ENCODE results near the gene FHAD1.
"Not testable (repeated sequence)": the region's sequence is repeated elsewhere in the genome, so short reads cannot be mapped to it uniquely, and the experiment has no call there.

Gene FHAD1

DNA sequence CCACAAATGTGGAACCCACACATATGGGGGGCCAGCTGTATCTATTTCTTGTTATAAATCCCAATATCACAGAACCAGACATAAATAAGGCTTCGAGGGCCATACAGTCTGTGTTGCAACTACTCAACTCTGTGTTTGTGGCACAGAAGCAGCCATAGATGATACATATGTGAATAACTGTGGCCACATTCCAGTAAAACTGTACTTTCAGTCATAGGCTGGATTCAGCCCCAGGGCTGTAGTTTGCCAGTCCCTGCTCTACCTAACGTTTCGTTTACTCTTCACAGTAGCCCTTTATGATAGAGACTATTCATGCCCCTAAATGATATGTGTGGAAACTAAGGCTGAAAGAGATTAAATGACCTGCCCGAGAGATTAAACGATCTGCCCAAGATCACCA is 48.7 kb downstream of the FHAD1 start:
- no peak overlapping the region for H3K9ac ChIP-seq
- TF ChIP-seq, protein P1, sequence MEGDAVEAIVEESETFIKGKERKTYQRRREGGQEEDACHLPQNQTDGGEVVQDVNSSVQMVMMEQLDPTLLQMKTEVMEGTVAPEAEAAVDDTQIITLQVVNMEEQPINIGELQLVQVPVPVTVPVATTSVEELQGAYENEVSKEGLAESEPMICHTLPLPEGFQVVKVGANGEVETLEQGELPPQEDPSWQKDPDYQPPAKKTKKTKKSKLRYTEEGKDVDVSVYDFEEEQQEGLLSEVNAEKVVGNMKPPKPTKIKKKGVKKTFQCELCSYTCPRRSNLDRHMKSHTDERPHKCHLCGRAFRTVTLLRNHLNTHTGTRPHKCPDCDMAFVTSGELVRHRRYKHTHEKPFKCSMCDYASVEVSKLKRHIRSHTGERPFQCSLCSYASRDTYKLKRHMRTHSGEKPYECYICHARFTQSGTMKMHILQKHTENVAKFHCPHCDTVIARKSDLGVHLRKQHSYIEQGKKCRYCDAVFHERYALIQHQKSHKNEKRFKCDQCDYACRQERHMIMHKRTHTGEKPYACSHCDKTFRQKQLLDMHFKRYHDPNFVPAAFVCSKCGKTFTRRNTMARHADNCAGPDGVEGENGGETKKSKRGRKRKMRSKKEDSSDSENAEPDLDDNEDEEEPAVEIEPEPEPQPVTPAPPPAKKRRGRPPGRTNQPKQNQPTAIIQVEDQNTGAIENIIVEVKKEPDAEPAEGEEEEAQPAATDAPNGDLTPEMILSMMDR (IDR thresholded peaks at IDR 0.05), result no peak
- H3K4me1 ChIP-seq, result no peaks in the 10 kb centered on the region
- H3K27ac ChIP-seq, result no peak overlapping the region
- no peaks in the 10 kb centered on the region for H3K9me3 ChIP-seq (ENCODE audit: control insufficient read depth, low read length)
- no peaks in the 10 kb centered on the region for H3K36me3 ChIP-seq (ENCODE audit: control insufficient read depth, insufficient read depth, low read length)
- no peak overlapping the region for H2AFZ ChIP-seq
- no peaks in the 10 kb centered on the region for H3K79me2 ChIP-seq
- no peak overlapping the region for H3K4me2 ChIP-seq (ENCODE audit: low read length)
- no peak overlapping the region for H3K4me3 ChIP-seq (ENCODE audit: low read depth, low read length)
- H3K27me3 ChIP-seq (ENCODE audit: control insufficient read depth, insufficient read depth, low read length), result no peaks in the 10 kb centered on the region

DNA sequence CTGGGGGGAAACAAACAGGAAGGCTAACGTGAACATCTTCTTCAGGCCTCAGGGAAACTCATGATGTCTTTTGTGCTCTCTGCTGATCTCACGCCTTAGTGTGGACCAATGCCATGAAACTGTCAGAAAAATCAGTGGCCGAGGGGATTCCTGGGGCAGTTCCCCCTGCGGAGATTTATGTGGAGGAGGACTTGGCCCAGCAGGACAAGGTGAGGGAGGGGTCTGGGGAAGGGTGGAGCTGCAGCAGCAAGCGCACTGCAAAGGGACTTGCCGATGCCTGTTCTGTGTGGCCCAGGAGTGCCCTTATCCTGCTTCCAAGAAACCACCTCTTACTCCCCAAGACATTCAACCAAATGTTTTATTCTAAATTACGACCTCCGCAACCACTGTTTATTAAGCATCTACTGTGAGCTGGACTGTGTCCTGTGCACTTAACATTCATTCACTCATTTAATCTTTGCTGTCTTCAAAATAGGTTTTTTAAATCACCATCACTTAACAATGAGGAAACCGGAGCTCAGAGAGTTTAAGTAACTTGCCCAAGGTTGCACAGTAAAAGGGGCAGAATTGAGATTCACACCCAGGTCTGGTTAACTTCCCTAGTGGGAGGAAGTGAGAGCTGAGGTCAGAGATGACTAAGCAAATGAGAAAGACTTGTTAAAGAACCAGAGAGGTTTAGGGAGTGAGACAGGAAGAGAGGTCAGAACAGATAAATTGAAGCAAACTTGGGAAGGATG is 49.7 kb downstream of the FHAD1 start:
- no peak overlapping the region for H3K27ac ChIP-seq
- H3K4me2 ChIP-seq (ENCODE audit: low read length), result no peak overlapping the region
- H3K9ac ChIP-seq, result no peak overlapping the region
- no peaks in the 10 kb centered on the region for H3K4me1 ChIP-seq
- no peaks in the 10 kb centered on the region for H3K36me3 ChIP-seq (ENCODE audit: control insufficient read depth, insufficient read depth, low read length)
- H2AFZ ChIP-seq, result no peak overlapping the region
- H3K4me3 ChIP-seq (ENCODE audit: low read depth, low read length), result no peak overlapping the region
- H3K79me2 ChIP-seq, result no peaks in the 10 kb centered on the region
- no peaks in the 10 kb centered on the region for H3K27me3 ChIP-seq (ENCODE audit: control insufficient read depth, insufficient read depth, low read length)
- TF ChIP-seq, protein P1 (IDR thresholded peaks at IDR 0.05), result no peak
- no peaks in the 10 kb centered on the region for H3K9me3 ChIP-seq (ENCODE audit: control insufficient read depth, low read length)

DNA sequence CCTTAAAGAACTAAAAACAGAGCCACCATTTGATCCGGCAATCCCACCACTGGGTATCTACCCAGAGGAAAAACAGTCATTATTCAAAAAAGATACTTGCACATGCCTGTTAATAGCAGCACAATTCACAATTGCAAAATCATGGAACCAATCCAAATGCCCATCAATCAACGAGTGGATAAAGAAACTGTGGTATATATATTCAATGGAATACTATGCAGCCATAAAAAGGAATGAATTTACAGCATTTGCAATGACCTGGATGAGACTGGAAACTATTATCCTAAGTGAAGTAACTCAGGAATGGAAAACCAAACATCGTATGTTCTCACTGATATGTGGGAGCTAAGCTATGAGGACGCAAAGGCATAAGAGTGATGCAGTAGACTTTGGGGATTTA is 51.0 kb downstream of the FHAD1 start:
- H3K4me3 ChIP-seq (ENCODE audit: low read depth, low read length); H3K9ac ChIP-seq; H3K4me1 ChIP-seq; H3K27ac ChIP-seq; H3K79me2 ChIP-seq; H3K36me3 ChIP-seq (ENCODE audit: control insufficient read depth, insufficient read depth, low read length); H2AFZ ChIP-seq; H3K27me3 ChIP-seq (ENCODE audit: control insufficient read depth, insufficient read depth, low read length); H3K4me2 ChIP-seq (ENCODE audit: low read length); H3K9me3 ChIP-seq (ENCODE audit: control insufficient read depth, low read length): not testable (repeated sequence)

DNA sequence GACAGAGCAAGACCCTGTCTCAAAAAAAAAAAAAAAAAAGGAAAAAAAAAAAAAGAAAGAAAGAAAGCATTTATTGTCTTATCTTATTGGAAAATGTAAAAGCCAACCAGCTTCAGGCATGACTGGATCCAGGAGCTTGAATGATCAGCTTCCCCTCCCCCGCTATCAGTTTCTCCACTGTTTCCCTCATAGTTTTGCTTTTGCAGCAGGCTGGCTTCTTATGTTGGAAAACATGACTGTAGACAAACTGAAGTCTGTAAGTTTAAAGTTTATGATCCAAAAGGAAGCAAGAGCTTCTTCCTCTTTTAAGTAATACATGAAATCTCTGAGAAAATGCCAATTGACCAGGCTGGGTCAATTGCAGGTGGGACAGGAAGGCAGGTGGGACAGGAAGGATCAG is 52.2 kb downstream of the FHAD1 start:
- TF ChIP-seq, protein P1 (IDR thresholded peaks at IDR 0.05), result no peak

DNA sequence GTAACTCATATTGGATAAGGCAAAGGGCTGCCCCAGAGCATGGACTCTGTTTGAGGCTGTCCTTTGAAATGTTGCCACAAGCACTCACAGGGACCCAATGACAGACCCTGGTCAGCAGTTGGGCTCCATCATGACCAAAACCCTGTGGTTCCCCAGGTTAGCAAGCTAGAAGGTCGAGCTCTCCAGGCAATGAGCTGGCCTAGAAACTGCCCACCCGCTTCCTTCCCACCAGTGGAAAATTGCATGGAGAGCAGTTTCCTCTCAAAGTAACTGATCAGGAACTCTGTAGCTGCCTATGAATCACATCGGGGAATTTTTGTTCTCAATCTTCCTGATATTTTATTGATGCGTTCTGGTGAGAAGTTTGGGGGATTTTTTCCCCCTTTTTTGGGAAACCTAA is 52.8 kb downstream of the FHAD1 start:
- H3K36me3 ChIP-seq (ENCODE audit: control insufficient read depth, insufficient read depth, low read length), result no peaks in the 10 kb centered on the region
- no peak overlapping the region for H3K27ac ChIP-seq
- no peaks in the 10 kb centered on the region for H3K4me1 ChIP-seq
- H2AFZ ChIP-seq, result no peak overlapping the region
- no peaks in the 10 kb centered on the region for H3K27me3 ChIP-seq (ENCODE audit: control insufficient read depth, insufficient read depth, low read length)
- TF ChIP-seq, protein P1 (IDR thresholded peaks at IDR 0.05), result no peak
- H3K79me2 ChIP-seq, result no peaks in the 10 kb centered on the region
- H3K9ac ChIP-seq, result no peak overlapping the region
- H3K4me3 ChIP-seq (ENCODE audit: low read depth, low read length), result no peak overlapping the region
- no peaks in the 10 kb centered on the region for H3K9me3 ChIP-seq (ENCODE audit: control insufficient read depth, low read length)
- no peak overlapping the region for H3K4me2 ChIP-seq (ENCODE audit: low read length)

More for the DNA sequence above, 52.2 kb downstream of the FHAD1 start:
- H3K27me3 ChIP-seq (ENCODE audit: control insufficient read depth, insufficient read depth, low read length), result no peaks in the 10 kb centered on the region
- no peaks in the 10 kb centered on the region for H3K79me2 ChIP-seq
- no peak overlapping the region for H3K9ac ChIP-seq
- no peaks in the 10 kb centered on the region for H3K4me1 ChIP-seq
- H3K36me3 ChIP-seq (ENCODE audit: control insufficient read depth, insufficient read depth, low read length), result no peaks in the 10 kb centered on the region
- no peak overlapping the region for H2AFZ ChIP-seq
- no peak overlapping the region for H3K4me3 ChIP-seq (ENCODE audit: low read depth, low read length)
- no peak overlapping the region for H3K27ac ChIP-seq
- H3K4me2 ChIP-seq (ENCODE audit: low read length), result no peak overlapping the region
- H3K9me3 ChIP-seq (ENCODE audit: control insufficient read depth, low read length), result no peaks in the 10 kb centered on the region

Measured in parathyroid adenoma (tissue), 2 donors.